GM19043 (cell line): ENCODE results near the gene GID8.

Source experiments
- ATAC-seq: cut with Tn5 transposase; IDR thresholded peaks from one replicate; pipeline ENCODE4 v1.9.1; 2021; ENCODE audit warnings: low read depth; ENCODE audit not compliant: unreplicated experiment

The GID8 gene

GRCh38 chr20:62967628-62968351 lies 29.8 kb downstream of the GID8 start:
- ATAC-seq: no peak

GRCh38 chr20:62968378-62969178 lies 30.6 kb downstream of the GID8 start:
- no peak for ATAC-seq

- ATAC-seq: no peak
These were observed 31.3 kb downstream of the GID8 start for GRCh38 chr20:62969179-62969760.

- no peak for ATAC-seq
These were observed 32.0 kb downstream of the GID8 start for GRCh38 chr20:62969939-62970306.

- ATAC-seq: no peak
These were observed 32.6 kb downstream of the GID8 start for GRCh38 chr20:62970307-62971210.

GRCh38 chr20:62971211-62971949 lies 33.4 kb downstream of the GID8 start:
- ATAC-seq: no peak

GRCh38 chr20:62971950-62972844 lies 34.2 kb downstream of the GID8 start:
- ATAC-seq: no peak

GRCh38 chr20:62972845-62973745 lies 35.1 kb downstream of the GID8 start:
- no peak for ATAC-seq

GRCh38 chr20:62975251-62975760 lies 37.4 kb downstream of the GID8 start:
- ATAC-seq: no peak

GRCh38 chr20:62975812-62976508 lies 38.0 kb downstream of the GID8 start:
- no peak for ATAC-seq

- no peak for ATAC-seq
These were observed 38.9 kb downstream of the GID8 start for GRCh38 chr20:62976886-62977285.

- no peak for ATAC-seq
These were observed 39.9 kb downstream of the GID8 start for GRCh38 chr20:62977613-62978560.

- no peak for ATAC-seq
These were observed 40.6 kb downstream of the GID8 start for GRCh38 chr20:62978561-62978943.

- no peak for ATAC-seq
These were observed 41.4 kb downstream of the GID8 start for GRCh38 chr20:62979310-62979709.

GRCh38 chr20:62979876-62980373 lies 42.0 kb downstream of the GID8 start:
- no peak for ATAC-seq

- ATAC-seq: no peak
These were observed 42.5 kb downstream of the GID8 start for GRCh38 chr20:62980380-62980960.
